ENCODE measurements around the gene CARD18. TPM values are rescaled to one million over a fixed set of nuclear protein-coding genes. Genes with fewer than 3 reads are reported as not detected.

Gene CARD18
- total RNA-seq, 3 donors from 2014 or later = not detected

DNA sequence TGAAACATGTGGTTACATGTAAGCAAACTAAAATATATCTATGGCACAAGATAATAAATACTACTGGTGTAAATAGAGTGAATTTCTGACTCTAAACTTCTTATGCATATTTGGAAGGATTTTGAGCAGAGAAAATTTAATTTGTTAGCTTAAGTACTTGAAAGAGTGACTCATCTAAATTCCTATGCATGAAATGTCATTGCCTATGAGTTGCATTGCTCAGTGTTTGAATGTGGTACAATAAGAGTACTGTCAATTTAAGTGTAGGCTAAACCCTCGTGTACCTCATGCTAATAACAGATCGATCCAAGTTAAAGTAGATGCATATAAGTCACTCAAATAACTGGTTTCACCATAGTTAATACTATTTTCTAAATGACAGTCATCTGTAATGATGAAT lies 5.3 kb upstream of the CARD18 start:
- DNase-seq (ENCODE audit: low spot score in 2 of 2) = no peak
- intact Hi-C loops (cut with DNase I; ENCODE audit: low total_unique reads) = no loop called here
- no peaks in the 10 kb centered on the region for H3K27me3 ChIP-seq
- H3K27ac ChIP-seq = no peak overlapping the region
- no peaks in the 10 kb centered on the region for H3K36me3 ChIP-seq
- no peaks in the 10 kb centered on the region for H3K9me3 ChIP-seq
- no peaks in the 10 kb centered on the region for H3K4me1 ChIP-seq
- TF ChIP-seq POLR2AphosphoS5 (IDR thresholded peaks at IDR 0.05) = no peak
- no peak overlapping the region for H3K4me3 ChIP-seq

GRCh38 chr11:105142167-105142566 lies 2.6 kb upstream of the CARD18 start:
- Histone ChIP-seq H3K9me3 (no peaks in the 10 kb centered on the region), H3K4me1 (no peaks in the 10 kb centered on the region), H3K36me3 (no peaks in the 10 kb centered on the region), H3K27me3 (no peaks in the 10 kb centered on the region), H3K4me3 (no peak overlapping the region), H3K27ac (no peak overlapping the region)
- no peak for DNase-seq (ENCODE audit: low spot score in 2 of 2)
- TF ChIP-seq POLR2A (IDR thresholded peaks at IDR 0.05) = no peak
- no peak for TF ChIP-seq CTCF (IDR thresholded peaks at IDR 0.05)
- no peak for TF ChIP-seq POLR2AphosphoS5 (IDR thresholded peaks at IDR 0.05)
- intact Hi-C loops (cut with DNase I; ENCODE audit: low total_unique reads) = no loop called here

DNA sequence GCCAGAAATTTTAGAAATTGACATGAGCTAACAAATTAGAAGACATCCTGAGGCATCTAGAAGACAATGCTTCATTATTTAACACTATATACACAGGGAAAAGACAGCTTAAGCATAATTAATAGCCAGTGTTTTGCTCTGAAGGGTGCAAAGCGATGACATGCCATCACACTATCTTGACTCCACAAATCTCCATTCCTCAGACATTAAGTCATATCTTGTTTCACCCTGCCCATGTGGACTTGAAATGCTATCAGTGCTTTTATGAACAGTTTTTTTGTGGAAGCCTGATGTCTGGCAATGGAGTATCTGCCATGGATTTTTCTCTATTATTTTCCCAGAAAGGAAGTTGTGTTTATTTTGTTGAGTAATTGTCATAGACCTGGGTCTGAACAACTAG lies 2.3 kb downstream of the CARD18 start:
- DNase-seq (ENCODE audit: low spot score in 2 of 2) = no peak
- no peaks in the 10 kb centered on the region for H3K36me3 ChIP-seq
- H3K27me3 ChIP-seq = no peaks in the 10 kb centered on the region
- intact Hi-C loops (cut with DNase I; ENCODE audit: low total_unique reads) = no loop called here
- H3K27ac ChIP-seq = no peak overlapping the region
- no peaks in the 10 kb centered on the region for H3K4me1 ChIP-seq
- TF ChIP-seq CTCF (IDR thresholded peaks at IDR 0.05) = no peak
- no peak for TF ChIP-seq POLR2AphosphoS5 (IDR thresholded peaks at IDR 0.05)
- TF ChIP-seq POLR2A (IDR thresholded peaks at IDR 0.05) = no peak
- no peak overlapping the region for H3K4me3 ChIP-seq
- peaks cover 0 to 4% of the 10 kb centered on the region in 2 donors for H3K9me3 ChIP-seq

DNA sequence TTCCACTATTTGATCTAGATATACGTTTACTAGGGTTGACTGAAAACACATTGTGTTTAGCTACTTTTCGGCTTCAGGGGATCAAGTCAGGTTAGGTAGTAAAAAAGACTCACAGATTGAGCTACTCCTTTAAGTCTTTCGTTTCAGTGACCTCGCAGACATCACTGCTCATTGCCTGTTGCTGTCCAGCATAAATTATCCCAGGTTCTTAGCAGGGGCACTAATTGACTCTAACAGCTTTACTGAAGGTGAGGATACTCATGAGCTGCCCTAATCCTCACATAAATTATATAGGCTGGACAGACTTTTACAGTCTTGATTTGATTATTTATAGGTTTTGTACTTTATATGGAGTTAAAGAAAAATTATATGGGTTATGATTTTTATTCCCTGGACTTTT lies 3.7 kb downstream of the CARD18 start:
- Histone ChIP-seq H3K9me3 (peaks cover 6 to 7% of the 10 kb centered on the region in 2 donors), H3K4me1 (no peaks in the 10 kb centered on the region), H3K27me3 (no peaks in the 10 kb centered on the region), H3K36me3 (no peaks in the 10 kb centered on the region), H3K27ac (no peak overlapping the region), H3K4me3 (no peak overlapping the region)
- no peak for DNase-seq (ENCODE audit: low spot score in 2 of 2)
- TF ChIP-seq CTCF (IDR thresholded peaks at IDR 0.05) = no peak
- TF ChIP-seq POLR2AphosphoS5 (IDR thresholded peaks at IDR 0.05) = no peak
- no peak for TF ChIP-seq POLR2A (IDR thresholded peaks at IDR 0.05)
- intact Hi-C loops (cut with DNase I; ENCODE audit: low total_unique reads) = no loop called here

DNA sequence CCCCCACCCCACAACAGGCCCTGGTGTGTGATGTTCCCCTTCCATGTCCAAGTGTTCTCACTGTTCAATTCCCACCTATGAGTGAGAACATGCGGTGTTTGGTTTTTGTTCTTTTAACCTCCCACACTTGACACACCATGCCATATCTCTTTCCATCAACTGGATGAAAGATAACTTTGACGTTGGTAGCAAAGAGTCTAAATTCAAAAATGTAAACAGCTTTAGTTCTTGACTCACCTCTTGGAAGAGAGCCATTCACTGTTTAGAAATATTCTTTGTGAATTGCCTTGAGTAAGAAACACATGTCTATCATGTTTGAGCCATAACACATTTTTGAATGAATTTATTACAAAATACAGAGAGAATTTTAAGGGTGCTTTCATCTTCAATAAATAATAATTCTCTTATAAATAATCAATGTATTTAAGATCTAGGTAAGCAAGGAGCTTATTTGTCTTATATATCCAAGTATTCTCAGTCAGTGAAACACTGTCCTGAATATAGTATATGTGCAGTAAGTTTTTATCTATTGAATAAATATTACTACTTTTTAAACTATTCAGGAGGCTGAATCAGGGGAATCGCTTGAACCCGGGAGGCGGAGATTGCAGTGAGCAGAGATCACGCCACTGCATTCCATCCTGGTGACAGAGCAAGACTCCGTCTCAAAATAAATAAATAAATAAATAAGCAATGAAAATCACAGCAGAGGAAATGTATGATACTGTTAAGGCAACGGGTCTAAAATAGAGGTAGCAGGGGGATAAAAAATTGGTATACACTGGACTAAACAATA lies 6.7 kb downstream of the CARD18 start:
- Histone ChIP-seq H3K36me3 (no peaks in the 10 kb centered on the region), H3K9me3 (peaks cover 6 to 14% of the 10 kb centered on the region in 2 donors), H3K4me3 (no peak overlapping the region), H3K4me1 (no peaks in the 10 kb centered on the region), H3K27me3 (no peaks in the 10 kb centered on the region), H3K27ac (no peak overlapping the region)
- TF ChIP-seq POLR2A (IDR thresholded peaks at IDR 0.05) = no peak
- TF ChIP-seq CTCF (IDR thresholded peaks at IDR 0.05) = no peak
- TF ChIP-seq POLR2AphosphoS5 (IDR thresholded peaks at IDR 0.05) = no peak
- intact Hi-C loops (cut with DNase I; ENCODE audit: low total_unique reads) = no loop called here
- DNase-seq (ENCODE audit: low spot score in 2 of 2) = no peak
